Mucosa of stomach (tissue), 1 donor: ENCODE measurements around the gene BLNK.
"Not testable (repeated sequence)": the region's sequence is repeated elsewhere in the genome, so short reads cannot be mapped to it uniquely, and the experiment has no call there.

Experiments used
- H3K27me3 ChIP-seq: one replicate; pipeline ENCODE4 v1.7.0; 2013; ENCODE audit warnings: mild to moderate bottlenecking, low read length; ENCODE audit not compliant: control insufficient read depth, insufficient read depth
- H3K36me3 ChIP-seq: one replicate; pipeline ENCODE4 v1.7.0; 2013; ENCODE audit warnings: low read length; ENCODE audit not compliant: control insufficient read depth, insufficient read depth
- H3K4me1 ChIP-seq: one replicate; pipeline ENCODE4 v1.7.0; 2013; ENCODE audit warnings: mild to moderate bottlenecking, low read length; ENCODE audit not compliant: control insufficient read depth, insufficient read depth
- H3K4me3 ChIP-seq: one replicate; pipeline ENCODE4 v1.7.0; 2013; ENCODE audit warnings: low read length
- H3K9ac ChIP-seq: one replicate; pipeline ENCODE4 v1.7.0; 2013; ENCODE audit warnings: mild to moderate bottlenecking, low read length, moderate library complexity
- H3K9me3 ChIP-seq: one replicate; pipeline ENCODE4 v1.7.0; 2013; ENCODE audit warnings: mild to moderate bottlenecking, low read length, moderate library complexity; ENCODE audit not compliant: control insufficient read depth
- donor health status: Pancreatic carcinoma.

Gene BLNK

DNA sequence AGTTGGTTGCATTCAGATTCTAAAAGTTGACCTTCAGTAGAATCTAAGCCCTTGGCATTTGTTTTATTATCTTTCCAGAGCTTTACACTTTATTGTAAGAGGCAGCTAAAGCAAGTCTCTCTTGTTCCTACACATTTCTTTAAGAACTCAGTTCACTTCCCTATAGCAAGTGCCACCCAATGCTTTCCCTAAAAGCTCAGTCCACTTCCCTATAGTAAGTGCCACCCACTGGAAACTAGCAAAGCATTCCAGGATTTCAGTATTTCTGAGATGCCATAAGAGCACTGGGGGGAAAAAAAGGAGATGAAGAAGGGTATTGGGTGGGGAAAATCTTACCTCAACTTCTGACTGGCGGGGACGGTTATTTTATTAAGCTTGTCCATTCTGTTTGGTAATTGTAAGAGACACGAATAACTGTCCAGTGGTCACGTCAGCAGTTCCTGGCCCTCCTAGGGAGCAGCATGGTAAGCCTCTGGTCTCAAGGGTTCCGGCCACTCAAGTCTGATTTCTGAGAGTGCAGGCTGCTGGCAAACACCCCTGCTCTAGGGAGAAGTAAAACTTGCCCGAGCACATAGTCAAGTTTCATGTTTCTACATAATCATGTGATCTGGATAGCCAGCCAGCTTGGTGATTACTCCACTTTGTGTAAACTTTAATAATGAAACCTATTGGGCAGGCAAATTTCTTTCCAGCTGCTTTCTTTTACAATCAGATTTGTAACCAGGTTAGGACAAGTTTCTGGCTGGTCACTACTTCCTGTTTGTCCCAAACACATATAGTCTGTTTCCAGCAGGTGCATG is at the start of gene BLNK:
TSS of gene BLNK (minus strand) at position 554 of the 800 bp plus-strand sequence. CDS start at position 383, 171 bp downstream.
- no peaks in the 10 kb centered on the region for H3K9me3 ChIP-seq
- H3K9ac ChIP-seq = peak within 1 kb of the TSS; percentile 85
- peak within 1 kb of the TSS; percentile 53 for H3K4me3 ChIP-seq
- peaks cover 39% of the 10 kb centered on the region for H3K4me1 ChIP-seq
- no peaks in the 10 kb centered on the region for H3K27me3 ChIP-seq
- H3K36me3 ChIP-seq = no peaks in the 10 kb centered on the region

- Histone ChIP-seq H3K4me3 (no peak overlapping the region), H3K4me1 (no peaks in the 10 kb centered on the region), H3K27me3 (peaks cover 3% of the 10 kb centered on the region), H3K9ac (no peak overlapping the region), H3K36me3 (no peaks in the 10 kb centered on the region), H3K9me3 (no peaks in the 10 kb centered on the region)
Observed at GRCh38 chr10:96319754-96320474, 48.5 kb upstream of the BLNK start.

GRCh38 chr10:96317067-96317833 is 45.9 kb upstream of the BLNK start:
- peaks cover 3% of the 10 kb centered on the region for H3K27me3 ChIP-seq
- no peak overlapping the region for H3K4me3 ChIP-seq
- no peaks in the 10 kb centered on the region for H3K9me3 ChIP-seq
- no peak overlapping the region for H3K9ac ChIP-seq
- H3K36me3 ChIP-seq = no peaks in the 10 kb centered on the region
- no peaks in the 10 kb centered on the region for H3K4me1 ChIP-seq

- Histone ChIP-seq H3K9ac (no peak overlapping the region), H3K36me3 (no peaks in the 10 kb centered on the region), H3K27me3 (no peaks in the 10 kb centered on the region), H3K9me3 (no peaks in the 10 kb centered on the region), H3K4me1 (no peaks in the 10 kb centered on the region), H3K4me3 (no peak overlapping the region)
Observed at GRCh38 chr10:96313344-96313743, 42.0 kb upstream of the BLNK start.

DNA sequence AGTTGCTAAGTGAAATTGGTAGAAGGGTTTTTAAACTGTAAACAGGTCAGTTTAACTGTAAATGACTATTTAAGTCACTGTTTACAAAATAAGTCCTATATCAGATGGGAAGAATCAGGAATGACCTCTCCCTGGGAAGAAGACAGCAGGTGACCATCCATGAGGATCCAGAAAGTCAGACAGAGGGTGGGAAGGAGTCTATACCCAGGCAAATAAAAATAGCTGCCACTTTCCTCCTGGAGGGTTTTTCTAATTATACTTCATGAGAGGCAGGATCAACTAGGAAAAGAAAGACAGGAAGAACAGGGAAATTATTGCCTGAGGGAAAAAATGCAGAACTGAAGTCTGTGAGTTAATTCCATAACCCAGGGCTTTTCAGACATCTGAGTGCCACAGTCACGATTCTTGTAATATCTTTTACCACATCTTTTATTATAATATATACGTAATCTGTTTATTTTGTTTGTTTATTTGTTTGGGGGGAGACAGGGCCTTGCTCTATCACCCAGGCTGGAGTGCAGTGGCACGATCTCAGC is 39.9 kb upstream of the BLNK start:
- H3K4me1 ChIP-seq = no peaks in the 10 kb centered on the region
- no peak overlapping the region for H3K9ac ChIP-seq
- no peak overlapping the region for H3K4me3 ChIP-seq
- H3K36me3 ChIP-seq = no peaks in the 10 kb centered on the region
- no peaks in the 10 kb centered on the region for H3K9me3 ChIP-seq
- H3K27me3 ChIP-seq = no peaks in the 10 kb centered on the region

DNA sequence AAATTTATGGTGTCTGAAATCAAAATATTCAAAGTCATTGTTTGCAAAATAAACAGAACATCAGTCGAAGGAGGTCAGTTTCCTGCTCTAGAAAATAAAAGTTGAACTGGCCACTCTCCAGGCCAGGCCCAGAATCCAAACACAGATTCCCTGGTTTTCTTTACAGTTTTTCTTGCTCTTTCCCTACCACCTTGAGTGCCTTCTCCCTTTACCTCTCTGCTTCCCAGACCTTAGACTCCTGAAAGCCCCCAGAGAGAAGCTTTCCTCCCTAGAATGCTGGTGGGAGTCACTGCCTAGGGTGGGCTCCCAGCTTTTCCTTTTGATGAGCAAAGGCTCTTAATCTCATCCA is 38.9 kb upstream of the BLNK start:
- Histone ChIP-seq H3K4me1 (no peaks in the 10 kb centered on the region), H3K4me3 (no peak overlapping the region), H3K9ac (no peak overlapping the region), H3K9me3 (no peaks in the 10 kb centered on the region), H3K27me3 (no peaks in the 10 kb centered on the region), H3K36me3 (no peaks in the 10 kb centered on the region)

- Histone ChIP-seq H3K9ac (no peak overlapping the region), H3K9me3 (no peaks in the 10 kb centered on the region), H3K27me3 (no peaks in the 10 kb centered on the region), H3K4me1 (no peaks in the 10 kb centered on the region), H3K4me3 (no peak overlapping the region), H3K36me3 (no peaks in the 10 kb centered on the region)
Observed at GRCh38 chr10:96309628-96310320, 38.4 kb upstream of the BLNK start.

- H3K9ac ChIP-seq, H3K27me3 ChIP-seq, H3K4me1 ChIP-seq, H3K4me3 ChIP-seq, H3K9me3 ChIP-seq, H3K36me3 ChIP-seq: not testable (repeated sequence)
Observed at GRCh38 chr10:96308854-96309253, 37.5 kb upstream of the BLNK start.

- Histone ChIP-seq H3K27me3 (no peaks in the 10 kb centered on the region), H3K36me3 (no peaks in the 10 kb centered on the region), H3K4me1 (no peaks in the 10 kb centered on the region), H3K4me3 (no peak overlapping the region), H3K9ac (no peak overlapping the region), H3K9me3 (no peaks in the 10 kb centered on the region)
Observed at GRCh38 chr10:96306516-96306915, 35.1 kb upstream of the BLNK start.

- no peaks in the 10 kb centered on the region for H3K4me1 ChIP-seq
Observed at GRCh38 chr10:96305019-96305418, 33.6 kb upstream of the BLNK start.

GRCh38 chr10:96304230-96304629 is 32.9 kb upstream of the BLNK start, which contains the start of gene DNTT:
DNTT (plus strand) TSS chr10:96304434; CDS start chr10:96304498, 64 bp downstream.
- peaks cover 6% of the 10 kb centered on the region for H3K27me3 ChIP-seq
- H3K9me3 ChIP-seq = no peaks in the 10 kb centered on the region
- H3K9ac ChIP-seq = no peak within 1 kb of the TSS
- H3K36me3 ChIP-seq = no peaks in the 10 kb centered on the region
- no peaks in the 10 kb centered on the region for H3K4me1 ChIP-seq
- no peak within 1 kb of the TSS for H3K4me3 ChIP-seq

More at GRCh38 chr10:96305019-96305418, 33.6 kb upstream of the BLNK start:
- no peaks in the 10 kb centered on the region for H3K9me3 ChIP-seq
- no peak overlapping the region for H3K4me3 ChIP-seq
- no peak overlapping the region for H3K9ac ChIP-seq
- H3K27me3 ChIP-seq = peaks cover 6% of the 10 kb centered on the region
- no peaks in the 10 kb centered on the region for H3K36me3 ChIP-seq
